HG03571 (cell line): ENCODE results near the gene TRIM41.
"Not testable (repeated sequence)": the region's sequence is repeated elsewhere in the genome, so short reads cannot be mapped to it uniquely, and the experiment has no call there.

ENCODE experiments used
- ATAC-seq: cut with Tn5 transposase; IDR thresholded peaks from one replicate; pipeline ENCODE4 v1.9.1; 2021; ENCODE audit not compliant: unreplicated experiment

TRIM41 gene

GRCh38 chr5:181223058-181223728, at the start of gene TRIM41:
TSS of gene TRIM41 (plus strand) at chr5:181223281. CDS start at chr5:181224000, 719 bp downstream.
- ATAC-seq: peak; percentile 63

- ATAC-seq: peak; percentile 54
These were observed 49.4 kb upstream of the TRIM41 start for GRCh38 chr5:181173420-181174342.

GRCh38 chr5:181176254-181176952, 46.7 kb upstream of the TRIM41 start:
- ATAC-seq: no peak

GRCh38 chr5:181177559-181177958, 45.5 kb upstream of the TRIM41 start:
- not testable (repeated sequence) for ATAC-seq

GRCh38 chr5:181181650-181182565, 41.2 kb upstream of the TRIM41 start:
- peak; percentile 47 for ATAC-seq

- ATAC-seq: no peak
These were observed 40.4 kb upstream of the TRIM41 start for GRCh38 chr5:181182651-181183050.

GRCh38 chr5:181184845-181185216, 38.2 kb upstream of the TRIM41 start:
- no peak for ATAC-seq

GRCh38 chr5:181185560-181185959, 37.5 kb upstream of the TRIM41 start:
- ATAC-seq: no peak

- ATAC-seq: no peak
These were observed 37.1 kb upstream of the TRIM41 start for GRCh38 chr5:181186022-181186421.

- no peak for ATAC-seq
These were observed 36.0 kb upstream of the TRIM41 start for GRCh38 chr5:181186986-181187499.

GRCh38 chr5:181187500-181188213, 35.4 kb upstream of the TRIM41 start:
- ATAC-seq: no peak

- ATAC-seq: peak; percentile 12
These were observed 34.2 kb upstream of the TRIM41 start for GRCh38 chr5:181188700-181189362.

GRCh38 chr5:181189363-181189961, 33.6 kb upstream of the TRIM41 start:
- no peak for ATAC-seq

- no peak for ATAC-seq
These were observed 32.9 kb upstream of the TRIM41 start for GRCh38 chr5:181189962-181190710.

GRCh38 chr5:181190711-181191525, 32.2 kb upstream of the TRIM41 start:
- ATAC-seq: peak; percentile 6

GRCh38 chr5:181191526-181192336, 31.4 kb upstream of the TRIM41 start:
- ATAC-seq: peak; percentile 47
